Body of pancreas (tissue), 4 donors: Measurements from ENCODE around the gene LGALS1. TPM values are rescaled to one million over a fixed set of nuclear protein-coding genes. Genes with fewer than 3 reads are reported as not detected.

ENCODE experiments used
- ATAC-seq: fragments of 150-250 bp; one replicate; pipeline ENCODE4 v1.9.1; 2016
- DNase-seq, 4 donors: peaks; one replicate each; pipeline ENCODE4 v3.0.0-alpha.2; 2019
- H3K27ac ChIP-seq, 4 donors: fragments of 200-600 bp; sonication (generic); 1 replicate in 3 of 4; 2 replicates in 1 of 4; pipeline versions ENCODE4 v1.5.1 to v1.6.1; 2016 to 2019; ENCODE audit warnings: mild to moderate bottlenecking in 1 of 4, mixed read lengths in 1 of 4, moderate library complexity in 1 of 4
- H3K27me3 ChIP-seq, 2 donors: fragments of 200-600 bp; sonication (generic); one replicate each; pipeline ENCODE4 v1.6.0; 2016; ENCODE audit warnings: mild to moderate bottlenecking in 1 of 2
- H3K36me3 ChIP-seq, 2 donors: fragments of 200-600 bp; sonication (generic); replicated peaks in 1 of 2; 2 replicates each; pipeline ENCODE4 v1.5.1; 2016; ENCODE audit warnings: low read depth in 2 of 2; ENCODE audit not compliant: insufficient read depth in 1 of 2
- H3K4me1 ChIP-seq: fragments of 200-600 bp; sonication (generic); one replicate; pipeline ENCODE4 v1.6.0; 2016
- H3K4me3 ChIP-seq, 2 donors: fragments of 200-600 bp; sonication (generic); 1 replicate in 1 of 2; 2 replicates in 1 of 2; pipeline ENCODE4 v1.5.1; 2016 to 2019
- H3K9me3 ChIP-seq, 3 donors: fragments of 200-600 bp; sonication (generic); 1 replicate in 2 of 3; 2 replicates in 1 of 3; pipeline ENCODE4 v1.5.1; 2016
- POLR2A ChIP-seq, 3 donors: fragments of 450-650 bp; IDR thresholded peaks; one replicate each; pipeline ENCODE4 v1.6.1; 2016; ENCODE audit warnings: antibody characterized with exemption in 3 of 3, mild to moderate bottlenecking in 2 of 3
- WGBS, 2 donors: methylation state at CpG; one replicate each; pipeline ENCODE4 v1.1.5; 2017; 5-methylcytosine and 5-hydroxymethylcytosine counted together
- intact Hi-C: fragments of 100-400 bp; cut with DNase I; formaldehyde crosslinking; loops from one replicate; pipeline ENCODE4 v1.15.1; 2023
- total RNA-seq, 2 donors: library from RNA; depleted of rRNA; stranded (reverse); fragments of >200 nt; gene quantifications; one replicate each; pipeline ENCODE4 v1.1.0, GENCODE V29; 2016
- TF ChIP-seq, protein P1 (sequence below), 7 experiments: fragments of 450-650 bp in 4 of 7; fragments of 200-600 bp in 3 of 7; sonication (generic) in 3 of 7; IDR thresholded peaks; one replicate each; pipeline ENCODE4 v1.5.1; 2016 to 2019; ENCODE audit warnings: antibody characterized with exemption in 7 of 7

The LGALS1 gene
- total RNA-seq, 2 donors from 2014 or later, result 90.3 to 325 TPM

DNA sequence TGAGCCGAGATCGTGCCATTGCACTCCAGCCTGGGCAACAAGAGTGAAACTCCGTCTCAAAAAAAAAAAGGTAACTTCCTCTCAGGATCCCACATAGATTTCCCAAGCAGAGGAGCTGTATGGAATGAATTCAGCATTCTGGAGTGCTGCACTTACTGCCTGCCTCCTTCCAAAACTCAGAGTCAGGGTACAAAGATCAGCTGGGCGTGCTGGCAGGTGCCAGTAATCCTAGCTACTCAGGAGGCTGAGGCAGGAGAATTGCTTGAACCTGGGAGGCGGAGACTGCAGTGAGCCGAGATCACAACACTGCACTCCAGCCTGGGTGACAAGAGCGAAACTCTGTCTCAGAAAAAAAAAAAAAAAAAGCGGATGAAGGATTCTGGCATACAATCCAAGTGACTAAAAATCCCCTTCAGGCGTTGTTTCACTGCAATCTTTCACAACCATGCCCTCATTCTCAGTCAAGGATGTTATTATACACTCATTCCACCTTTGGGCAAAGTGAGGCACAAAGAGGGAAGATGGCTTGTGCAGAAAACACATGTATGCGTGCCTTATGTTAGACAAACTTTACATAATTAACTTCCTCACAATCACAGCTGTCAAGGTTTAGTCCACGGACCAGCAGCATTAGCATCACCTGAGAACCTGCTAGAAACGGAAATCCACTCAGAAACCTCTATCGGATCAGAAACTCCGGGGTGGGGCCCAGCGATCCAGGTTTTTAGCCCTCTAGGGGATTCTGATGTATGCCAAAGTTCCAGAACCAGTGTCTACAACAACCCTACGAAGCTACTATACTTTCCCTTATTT lies 9.6 kb downstream of the LGALS1 start:
- DNase-seq (no peak), ATAC-seq (no peak)
- no peak overlapping the region for H3K4me3 ChIP-seq
- peaks cover 0 to 3% of the 10 kb centered on the region in 2 donors for H3K36me3 ChIP-seq
- peaks cover 20% of the 10 kb centered on the region for H3K4me1 ChIP-seq
- TF ChIP-seq POLR2A (IDR thresholded peaks at IDR 0.05), result no peak
- H3K27me3 ChIP-seq, result no peaks in the 10 kb centered on the region
- no peak overlapping the region for H3K27ac ChIP-seq
- no peaks in the 10 kb centered on the region for H3K9me3 ChIP-seq
- 60 to 72% methylated on average over 16 of the region's 16 CpGs for WGBS, 2 donors
- intact Hi-C loops, result loop anchor here (5.0 kb wide), 1 partner anchor 38 kb away; no protein-coding TSS in a partner anchor

DNA sequence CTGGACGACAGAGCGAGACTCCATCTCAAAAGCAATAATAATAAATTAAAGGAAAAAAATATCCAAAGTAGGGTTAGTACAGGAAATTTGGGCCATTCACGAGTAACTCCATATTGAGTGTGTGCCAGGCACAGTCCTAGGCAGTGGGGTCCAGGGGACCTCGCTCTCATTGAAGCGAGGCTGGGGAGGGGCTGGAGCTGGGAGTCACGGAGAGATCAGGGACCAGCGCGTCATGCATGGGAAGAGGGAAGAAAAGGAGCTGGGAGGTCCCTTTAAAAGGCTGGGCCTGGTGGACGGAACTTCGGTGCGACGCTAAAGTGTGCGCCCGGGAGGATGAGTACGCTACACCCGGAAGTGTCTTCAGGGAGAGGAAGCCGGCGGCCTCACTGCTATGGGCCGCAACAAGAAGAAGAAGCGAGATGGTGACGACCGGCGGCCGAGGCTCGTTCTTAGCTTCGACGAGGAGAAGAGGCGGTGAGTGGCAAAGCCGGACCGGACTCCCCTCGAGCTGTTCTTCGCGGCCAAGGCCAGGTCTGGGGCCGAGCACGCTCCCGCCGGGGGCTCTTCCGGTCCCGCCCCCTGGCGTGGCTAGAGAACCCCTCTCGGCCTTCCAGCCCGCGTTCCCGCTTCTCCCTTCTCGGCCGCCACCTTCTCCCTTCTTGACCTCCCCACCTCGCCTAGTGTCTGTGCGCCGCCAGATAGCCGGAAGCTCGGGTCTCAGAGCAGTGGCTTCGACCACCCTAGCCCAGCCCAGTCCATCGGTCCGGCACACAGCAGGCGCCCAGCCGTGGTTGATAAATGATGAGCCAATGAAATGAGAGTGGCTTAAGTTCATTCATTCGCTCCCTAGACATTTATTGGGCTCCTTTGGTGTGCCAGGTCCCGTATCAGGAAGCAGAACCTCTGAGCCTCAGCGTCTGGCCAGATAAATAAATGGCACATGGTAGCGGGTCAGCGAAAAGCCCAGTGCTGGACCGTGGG lies 10.9 kb downstream of the LGALS1 start, which contains the start of gene NOL12:
Gene NOL12 (plus strand): TSS at position 342 of the 981 bp plus-strand sequence. CDS start 50 bp downstream, at position 392.
- peak within 1 kb of the TSS; percentile 29 to 100 for H3K4me3 ChIP-seq
- DNase-seq, result peak; percentile 84 to 89 (median 87)
- TF ChIP-seq, protein P1, sequence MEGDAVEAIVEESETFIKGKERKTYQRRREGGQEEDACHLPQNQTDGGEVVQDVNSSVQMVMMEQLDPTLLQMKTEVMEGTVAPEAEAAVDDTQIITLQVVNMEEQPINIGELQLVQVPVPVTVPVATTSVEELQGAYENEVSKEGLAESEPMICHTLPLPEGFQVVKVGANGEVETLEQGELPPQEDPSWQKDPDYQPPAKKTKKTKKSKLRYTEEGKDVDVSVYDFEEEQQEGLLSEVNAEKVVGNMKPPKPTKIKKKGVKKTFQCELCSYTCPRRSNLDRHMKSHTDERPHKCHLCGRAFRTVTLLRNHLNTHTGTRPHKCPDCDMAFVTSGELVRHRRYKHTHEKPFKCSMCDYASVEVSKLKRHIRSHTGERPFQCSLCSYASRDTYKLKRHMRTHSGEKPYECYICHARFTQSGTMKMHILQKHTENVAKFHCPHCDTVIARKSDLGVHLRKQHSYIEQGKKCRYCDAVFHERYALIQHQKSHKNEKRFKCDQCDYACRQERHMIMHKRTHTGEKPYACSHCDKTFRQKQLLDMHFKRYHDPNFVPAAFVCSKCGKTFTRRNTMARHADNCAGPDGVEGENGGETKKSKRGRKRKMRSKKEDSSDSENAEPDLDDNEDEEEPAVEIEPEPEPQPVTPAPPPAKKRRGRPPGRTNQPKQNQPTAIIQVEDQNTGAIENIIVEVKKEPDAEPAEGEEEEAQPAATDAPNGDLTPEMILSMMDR (IDR thresholded peaks at IDR 0.05), result peak in 3 of 7 experiments; percentile 5 to 11 (median 5)
- TF ChIP-seq POLR2A (IDR thresholded peaks at IDR 0.05), result peak in 2 of 3 donors; percentile 62 to 73
- peaks cover 17% of the 10 kb centered on the region for H3K4me1 ChIP-seq
- H3K9me3 ChIP-seq, result no peaks in the 10 kb centered on the region
- no peaks in the 10 kb centered on the region for H3K27me3 ChIP-seq
- WGBS, 2 donors, result 2 to 3% methylated on average over 36 to 60 of the region's 62 CpGs
- peaks cover 3 to 12% of the 10 kb centered on the region in 2 donors for H3K36me3 ChIP-seq
- intact Hi-C loops, result no loop called here
- H3K27ac ChIP-seq, result peak within 1 kb of the TSS; percentile 63 to 89 (median 70)
- ATAC-seq, result peak; percentile 87

DNA sequence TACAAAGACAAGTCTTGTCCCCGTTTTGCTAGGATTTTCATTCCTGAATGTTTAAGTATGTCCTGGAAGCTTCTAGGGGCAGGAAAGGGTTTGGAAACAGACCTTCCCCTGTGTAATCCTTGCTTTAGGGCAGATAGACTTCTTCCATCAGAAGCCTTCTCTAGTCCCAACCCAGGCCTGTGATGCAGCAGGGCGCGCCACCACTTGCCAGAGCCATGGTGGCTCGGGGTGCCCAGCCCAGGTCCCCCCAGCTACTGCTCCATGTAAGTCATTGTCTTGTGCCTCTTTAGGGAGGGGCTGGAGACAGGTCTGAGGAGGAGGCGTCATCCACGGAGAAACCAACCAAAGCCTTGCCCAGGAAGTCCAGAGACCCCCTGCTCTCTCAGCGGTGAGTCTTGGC lies 15.0 kb downstream of the LGALS1 start:
- intact Hi-C loops, result loop anchor here (10.0 kb wide), 1 partner anchor 156 kb away; no protein-coding TSS in a partner anchor
- 91 to 93% methylated on average over 3 to 7 of the region's 7 CpGs for WGBS, 2 donors
- peaks cover 5 to 19% of the 10 kb centered on the region in 2 donors for H3K36me3 ChIP-seq

DNA sequence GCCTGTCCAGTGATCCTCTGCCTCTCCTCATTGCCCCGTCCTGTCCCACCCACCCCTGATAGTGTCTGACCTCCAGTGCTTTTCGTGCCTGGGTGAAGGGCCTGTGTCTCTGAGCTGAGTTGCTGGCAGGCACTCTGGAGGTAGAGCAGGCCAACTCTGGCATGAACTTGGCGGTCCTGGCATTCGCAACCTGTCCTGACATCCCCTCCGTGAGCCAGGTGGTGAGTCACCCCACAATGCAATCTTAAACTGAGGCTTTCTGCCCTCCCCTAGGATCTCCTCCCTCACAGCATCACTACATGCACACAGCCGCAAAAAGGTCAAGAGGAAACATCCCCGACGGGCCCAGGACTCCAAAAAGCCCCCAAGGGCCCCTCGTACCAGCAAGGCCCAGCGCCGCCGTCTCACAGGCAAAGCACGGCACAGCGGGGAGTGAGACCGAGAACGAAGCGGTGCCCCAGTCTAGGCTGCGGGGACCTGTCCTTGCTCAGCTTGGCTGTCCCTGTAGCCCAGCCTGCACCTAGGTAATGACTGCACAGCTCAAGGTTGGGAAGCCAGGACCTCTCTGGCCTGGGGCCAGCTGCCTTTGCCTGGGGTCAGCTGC lies 15.6 kb downstream of the LGALS1 start:
- ATAC-seq, result no peak

More for the DNA sequence above, 15.0 kb downstream of the LGALS1 start:
- no peak overlapping the region for H3K4me3 ChIP-seq
- DNase-seq, result no peak
- TF ChIP-seq, protein P1 (IDR thresholded peaks at IDR 0.05), result no peak
- no peak for TF ChIP-seq POLR2A (IDR thresholded peaks at IDR 0.05)
- ATAC-seq, result no peak
- no peak overlapping the region for H3K27ac ChIP-seq
- no peaks in the 10 kb centered on the region for H3K27me3 ChIP-seq
- peaks cover 11% of the 10 kb centered on the region for H3K4me1 ChIP-seq
- H3K9me3 ChIP-seq, result no peaks in the 10 kb centered on the region

More for the DNA sequence above, 15.6 kb downstream of the LGALS1 start:
- TF ChIP-seq, protein P1 (IDR thresholded peaks at IDR 0.05), result no peak
- TF ChIP-seq POLR2A (IDR thresholded peaks at IDR 0.05), result no peak
- WGBS, 2 donors, result 94 to 97% methylated on average over 12 to 16 of the region's 18 CpGs
- no peaks in the 10 kb centered on the region for H3K9me3 ChIP-seq
- H3K4me3 ChIP-seq, result no peak overlapping the region
- intact Hi-C loops, result loop anchor here (10.0 kb wide), 1 partner anchor 156 kb away; no protein-coding TSS in a partner anchor
- peaks cover 5 to 19% of the 10 kb centered on the region in 2 donors for H3K36me3 ChIP-seq
- H3K27me3 ChIP-seq, result no peaks in the 10 kb centered on the region
- no peak overlapping the region for H3K27ac ChIP-seq
- H3K4me1 ChIP-seq, result peaks cover 11% of the 10 kb centered on the region
- no peak for DNase-seq
